Measurements from ENCODE around the gene PRRT3. TPM values are rescaled to one million over a fixed set of nuclear protein-coding genes. Genes with fewer than 3 reads are reported as not detected.

PRRT3 gene
- total RNA-seq, 1 donor from 2014 or later: 0.57 TPM

- intact Hi-C loops (cut with DNase I): loop anchor here (5.0 kb wide), 1 partner anchor 294 kb away; no protein-coding TSS in a partner anchor
- DNase-seq (ENCODE audit: missing footprints) (peak; percentile 91), ATAC-seq (peak; percentile 84)
These were observed 19.2 kb downstream of the PRRT3 start for GRCh38 chr3:9932843-9933560.

- no peak for ATAC-seq
- intact Hi-C loops (cut with DNase I): loop anchor here (5.0 kb wide), 1 partner anchor 295 kb away; no protein-coding TSS in a partner anchor
- DNase-seq (ENCODE audit: missing footprints): no peak
These were observed 19.7 kb downstream of the PRRT3 start for GRCh38 chr3:9932535-9932842.

GRCh38 chr3:9930804-9931418 is 21.3 kb downstream of the PRRT3 start:
- ATAC-seq (no peak), DNase-seq (ENCODE audit: missing footprints) (no peak)
- intact Hi-C loops (cut with DNase I): loop anchor here (5.0 kb wide), 1 partner anchor 296 kb away; no protein-coding TSS in a partner anchor

GRCh38 chr3:9928158-9928557 is 24.1 kb downstream of the PRRT3 start:
- intact Hi-C loops (cut with DNase I): no loop called here
- DNase-seq (ENCODE audit: missing footprints): no peak
- no peak for ATAC-seq

GRCh38 chr3:9918261-9919038 is 33.8 kb downstream of the PRRT3 start:
- intact Hi-C loops (cut with DNase I): loop anchor here (10.0 kb wide), 2 partner anchors 54 to 414 kb away; no protein-coding TSS in a partner anchor
- ATAC-seq (no peak), DNase-seq (ENCODE audit: missing footprints) (no peak)

GRCh38 chr3:9917820-9918219 is 34.4 kb downstream of the PRRT3 start:
- DNase-seq (ENCODE audit: missing footprints) (no peak), ATAC-seq (no peak)
- intact Hi-C loops (cut with DNase I): loop anchor here (2.0 to 10.0 kb wide), 3 partner anchors 27 to 413 kb away; partner anchors contain the start of gene JAGN1

GRCh38 chr3:9916734-9917680 is 35.2 kb downstream of the PRRT3 start, which contains the start of gene IL17RC:
Gene IL17RC (plus strand): TSS chr3:9917098. CDS start chr3:9917316, 218 bp downstream.
- DNase-seq (ENCODE audit: missing footprints) (peak; percentile 90), ATAC-seq (peak; percentile 93)
- intact Hi-C loops (cut with DNase I): loop anchor here (2.0 to 10.0 kb wide), 3 partner anchors 26 to 412 kb away; partner anchors contain the start of gene JAGN1

- intact Hi-C loops (cut with DNase I): loop anchor here (2.0 to 10.0 kb wide), 3 partner anchors 26 to 412 kb away; partner anchors contain the start of gene JAGN1
- ATAC-seq (no peak), DNase-seq (ENCODE audit: missing footprints) (no peak)
These were observed 35.9 kb downstream of the PRRT3 start for GRCh38 chr3:9916346-9916733.

- ATAC-seq: peak; percentile 60
- intact Hi-C loops (cut with DNase I): loop anchor here (2.0 to 10.0 kb wide), 3 partner anchors 25 to 411 kb away; partner anchors contain the start of gene JAGN1
- peak; percentile 89 for DNase-seq (ENCODE audit: missing footprints)
These were observed 36.7 kb downstream of the PRRT3 start for GRCh38 chr3:9915254-9916141.

GRCh38 chr3:9914559-9915253 is 37.5 kb downstream of the PRRT3 start:
- intact Hi-C loops (cut with DNase I): loop anchor here (10.0 kb wide), 2 partner anchors 50 to 410 kb away; no protein-coding TSS in a partner anchor
- DNase-seq (ENCODE audit: missing footprints) (no peak), ATAC-seq (no peak)

GRCh38 chr3:9914011-9914410 is 38.2 kb downstream of the PRRT3 start:
- intact Hi-C loops (cut with DNase I): loop anchor here (10.0 kb wide), 2 partner anchors 49 to 409 kb away; no protein-coding TSS in a partner anchor
- no peak for DNase-seq (ENCODE audit: missing footprints)
- ATAC-seq: no peak

- ATAC-seq (no peak), DNase-seq (ENCODE audit: missing footprints) (no peak)
- intact Hi-C loops (cut with DNase I): loop anchor here (10.0 kb wide), 2 partner anchors 49 to 409 kb away; no protein-coding TSS in a partner anchor
These were observed 38.6 kb downstream of the PRRT3 start for GRCh38 chr3:9913601-9914000.

- ATAC-seq (no peak), DNase-seq (ENCODE audit: missing footprints) (no peak)
- intact Hi-C loops (cut with DNase I): loop anchor here (10.0 kb wide), 2 partner anchors 48 to 408 kb away; no protein-coding TSS in a partner anchor
These were observed 39.8 kb downstream of the PRRT3 start for GRCh38 chr3:9912294-9912935.

GRCh38 chr3:9911863-9912262 is 40.3 kb downstream of the PRRT3 start:
- intact Hi-C loops (cut with DNase I): loop anchor here (10.0 kb wide), 2 partner anchors 47 to 407 kb away; no protein-coding TSS in a partner anchor
- DNase-seq (ENCODE audit: missing footprints) (no peak), ATAC-seq (no peak)

- no peak for ATAC-seq
- DNase-seq (ENCODE audit: missing footprints): no peak
- intact Hi-C loops (cut with DNase I): loop anchor here (10.0 kb wide), 2 partner anchors 45 to 405 kb away; no protein-coding TSS in a partner anchor
These were observed 42.8 kb downstream of the PRRT3 start for GRCh38 chr3:9909221-9910013.
